Choroid plexus epithelial cell (primary cell): Measurements from ENCODE around the gene FAM131A.

Experiments
- DNase-seq: peaks from one replicate; pipeline ENCODE4 v3.0.0-alpha.2; 2010; ENCODE audit warnings: low read depth
- H3K4me3 ChIP-seq: 2 replicates; pipeline ENCODE4 v1.5.1; 2011; ENCODE audit warnings: low read depth, mild to moderate bottlenecking, control low read depth, low read length, moderate library complexity
- TF ChIP-seq, protein P1 (sequence below): conservative IDR thresholded peaks from 2 replicates; pipeline ENCODE4 v1.5.1; 2011; ENCODE audit warnings: low read depth, mild to moderate bottlenecking, control low read depth, inconsistent platforms, low read length, moderate library complexity

Gene FAM131A, protein sequence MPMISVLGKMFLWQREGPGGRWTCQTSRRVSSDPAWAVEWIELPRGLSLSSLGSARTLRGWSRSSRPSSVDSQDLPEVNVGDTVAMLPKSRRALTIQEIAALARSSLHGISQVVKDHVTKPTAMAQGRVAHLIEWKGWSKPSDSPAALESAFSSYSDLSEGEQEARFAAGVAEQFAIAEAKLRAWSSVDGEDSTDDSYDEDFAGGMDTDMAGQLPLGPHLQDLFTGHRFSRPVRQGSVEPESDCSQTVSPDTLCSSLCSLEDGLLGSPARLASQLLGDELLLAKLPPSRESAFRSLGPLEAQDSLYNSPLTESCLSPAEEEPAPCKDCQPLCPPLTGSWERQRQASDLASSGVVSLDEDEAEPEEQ

DNA sequence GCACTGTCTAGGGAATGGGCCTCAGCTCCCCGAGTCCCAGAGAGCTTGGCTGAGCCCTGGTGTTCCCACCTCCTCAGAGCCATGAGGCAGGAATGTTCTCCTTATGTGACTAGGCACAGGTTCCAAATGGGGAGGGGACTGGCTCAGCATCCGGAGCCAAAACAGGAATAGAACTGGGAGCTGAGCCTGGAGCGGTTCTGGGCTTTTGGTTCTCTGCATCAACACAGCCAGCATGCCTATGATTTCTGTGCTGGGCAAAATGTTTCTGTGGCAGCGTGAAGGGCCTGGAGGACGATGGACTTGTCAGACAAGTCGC lies at the start of gene FAM131A:
FAM131A (plus strand) TSS at position 202 of the 316 bp plus-strand sequence; CDS start at position 233, 31 bp downstream.
- H3K4me3 ChIP-seq, result peak within 1 kb of the TSS; percentile 83
- TF ChIP-seq, protein P1, sequence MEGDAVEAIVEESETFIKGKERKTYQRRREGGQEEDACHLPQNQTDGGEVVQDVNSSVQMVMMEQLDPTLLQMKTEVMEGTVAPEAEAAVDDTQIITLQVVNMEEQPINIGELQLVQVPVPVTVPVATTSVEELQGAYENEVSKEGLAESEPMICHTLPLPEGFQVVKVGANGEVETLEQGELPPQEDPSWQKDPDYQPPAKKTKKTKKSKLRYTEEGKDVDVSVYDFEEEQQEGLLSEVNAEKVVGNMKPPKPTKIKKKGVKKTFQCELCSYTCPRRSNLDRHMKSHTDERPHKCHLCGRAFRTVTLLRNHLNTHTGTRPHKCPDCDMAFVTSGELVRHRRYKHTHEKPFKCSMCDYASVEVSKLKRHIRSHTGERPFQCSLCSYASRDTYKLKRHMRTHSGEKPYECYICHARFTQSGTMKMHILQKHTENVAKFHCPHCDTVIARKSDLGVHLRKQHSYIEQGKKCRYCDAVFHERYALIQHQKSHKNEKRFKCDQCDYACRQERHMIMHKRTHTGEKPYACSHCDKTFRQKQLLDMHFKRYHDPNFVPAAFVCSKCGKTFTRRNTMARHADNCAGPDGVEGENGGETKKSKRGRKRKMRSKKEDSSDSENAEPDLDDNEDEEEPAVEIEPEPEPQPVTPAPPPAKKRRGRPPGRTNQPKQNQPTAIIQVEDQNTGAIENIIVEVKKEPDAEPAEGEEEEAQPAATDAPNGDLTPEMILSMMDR, result no peak
- no peak for DNase-seq

DNA sequence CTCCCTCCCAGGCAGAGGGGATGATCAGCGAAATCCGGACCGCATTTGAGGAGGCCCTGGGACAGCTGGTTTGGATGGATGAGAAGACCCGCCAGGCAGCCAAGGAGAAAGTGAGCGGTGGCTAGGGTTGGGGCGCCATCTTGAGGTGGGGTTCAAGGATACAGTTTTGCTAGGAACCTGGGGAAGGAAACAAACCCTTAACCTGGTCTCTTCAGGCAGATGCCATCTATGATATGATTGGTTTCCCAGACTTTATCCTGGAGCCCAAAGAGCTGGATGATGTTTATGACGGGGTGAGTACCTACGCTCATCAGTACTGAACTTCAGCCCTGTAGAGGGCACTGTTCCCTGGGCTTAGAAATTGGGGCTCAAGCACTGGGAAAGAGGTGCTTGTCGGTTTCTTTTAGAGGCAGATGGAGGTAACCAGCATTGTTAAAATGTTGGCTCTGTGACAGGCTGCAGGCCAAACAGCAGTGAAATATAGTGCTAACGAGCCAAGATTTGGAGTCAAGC lies 47.9 kb upstream of the FAM131A start:
- DNase-seq, result peak; percentile 67
- TF ChIP-seq, protein P1, result peak; percentile 78
- no peak overlapping the region for H3K4me3 ChIP-seq

DNA sequence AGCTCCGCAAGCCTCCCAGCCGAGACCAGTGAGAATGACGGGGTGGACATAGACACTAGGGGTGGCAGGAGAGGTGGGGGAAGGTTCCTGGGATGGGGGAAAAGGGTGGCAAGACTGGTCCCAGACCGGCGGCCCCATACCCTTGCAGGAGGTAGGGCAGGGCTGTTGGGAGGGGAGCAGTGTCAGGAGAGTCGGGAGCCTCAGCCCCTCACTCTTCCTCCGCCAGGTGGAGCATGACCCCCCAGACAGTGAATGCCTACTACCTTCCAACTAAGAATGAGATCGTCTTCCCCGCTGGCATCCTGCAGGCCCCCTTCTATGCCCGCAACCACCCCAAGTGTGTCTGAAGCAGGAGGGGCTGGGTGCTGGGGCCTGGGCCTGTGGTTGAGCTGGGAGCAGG lies 47.1 kb upstream of the FAM131A start:
- TF ChIP-seq, protein P1, result no peak
- H3K4me3 ChIP-seq, result no peak overlapping the region
- DNase-seq, result no peak

DNA sequence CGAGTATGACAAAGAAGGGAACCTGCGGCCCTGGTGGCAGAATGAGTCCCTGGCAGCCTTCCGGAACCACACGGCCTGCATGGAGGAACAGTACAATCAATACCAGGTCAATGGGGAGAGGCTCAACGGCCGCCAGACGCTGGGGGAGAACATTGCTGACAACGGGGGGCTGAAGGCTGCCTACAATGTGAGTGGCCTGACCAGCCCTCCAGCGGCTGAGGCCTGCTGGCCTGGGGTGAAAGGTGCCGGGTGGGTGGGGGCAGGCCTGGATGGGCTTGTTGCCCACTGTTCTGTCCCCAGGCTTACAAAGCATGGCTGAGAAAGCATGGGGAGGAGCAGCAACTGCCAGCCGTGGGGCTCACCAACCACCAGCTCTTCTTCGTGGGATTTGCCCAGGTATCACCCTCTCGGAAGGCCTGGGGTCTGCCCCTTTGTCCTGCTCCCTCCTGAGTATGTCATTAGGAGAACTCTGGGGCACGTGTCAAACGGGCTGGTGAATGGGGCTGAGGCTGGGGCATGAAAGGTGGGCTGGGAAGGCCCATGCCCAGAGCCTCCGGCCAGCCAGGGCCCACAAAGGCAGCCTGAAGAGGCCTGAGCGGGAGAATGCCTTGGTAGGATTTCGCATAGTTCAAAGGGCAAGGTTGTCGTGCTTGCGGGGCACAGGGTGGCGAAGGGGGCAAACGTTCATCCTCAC lies 46.2 kb upstream of the FAM131A start:
- TF ChIP-seq, protein P1, result no peak
- DNase-seq, result no peak
- H3K4me3 ChIP-seq, result no peak overlapping the region

DNA sequence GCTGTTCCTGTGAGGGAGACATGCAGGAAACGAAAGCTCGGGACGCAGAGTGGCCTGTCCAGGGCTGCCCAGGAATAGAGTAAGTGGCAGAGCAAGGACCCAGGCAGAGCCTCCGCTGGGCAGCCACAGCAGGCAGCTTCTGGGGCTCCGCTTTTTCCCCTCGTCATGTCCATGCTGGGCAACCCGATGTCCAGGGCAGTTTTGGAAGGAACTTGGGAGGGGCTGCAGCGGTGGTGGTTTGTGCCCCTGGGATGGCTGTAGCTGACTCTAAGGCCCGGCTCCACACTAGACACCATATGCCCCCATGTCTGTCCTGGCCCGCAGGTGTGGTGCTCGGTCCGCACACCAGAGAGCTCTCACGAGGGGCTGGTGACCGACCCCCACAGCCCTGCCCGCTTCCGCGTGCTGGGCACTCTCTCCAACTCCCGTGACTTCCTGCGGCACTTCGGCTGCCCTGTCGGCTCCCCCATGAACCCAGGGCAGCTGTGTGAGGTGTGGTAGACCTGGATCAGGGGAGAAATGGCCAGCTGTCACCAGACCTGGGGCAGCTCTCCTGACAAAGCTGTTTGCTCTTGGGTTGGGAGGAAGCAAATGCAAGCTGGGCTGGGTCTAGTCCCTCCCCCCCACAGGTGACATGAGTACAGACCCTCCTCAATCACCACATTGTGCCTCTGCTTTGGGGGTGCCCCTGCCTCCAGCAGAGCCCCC lies 45.5 kb upstream of the FAM131A start:
- H3K4me3 ChIP-seq, result no peak overlapping the region
- TF ChIP-seq, protein P1, result no peak
- no peak for DNase-seq

DNA sequence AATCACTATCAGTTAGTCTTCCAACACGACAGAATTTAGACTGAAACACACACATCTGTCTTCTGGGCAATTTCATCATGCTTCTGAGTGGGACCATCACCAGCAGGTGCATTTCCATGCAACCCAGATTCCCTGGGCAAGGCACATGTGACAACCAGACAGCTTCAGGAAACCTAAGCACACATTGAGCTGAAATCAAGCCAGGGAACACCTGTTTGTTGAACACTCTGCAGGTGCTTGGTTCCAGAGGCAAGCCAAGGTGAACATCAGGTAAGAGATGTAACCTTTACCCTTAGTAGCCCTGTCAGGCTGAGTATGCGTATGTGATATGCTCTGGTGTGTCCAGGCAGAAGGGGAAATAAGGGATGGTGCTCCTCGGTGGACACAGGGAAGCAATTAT lies 41.6 kb upstream of the FAM131A start:
- no peak for DNase-seq
- H3K4me3 ChIP-seq, result no peak overlapping the region
- TF ChIP-seq, protein P1, result no peak
